ENCODE results near the gene AGRP. TPM values are rescaled to one million over a fixed set of nuclear protein-coding genes. Genes with fewer than 3 reads are reported as not detected.
A peak's percentile ranks its signal among the peaks of the same experiment; 100 is the strongest.
"Not testable (repeated sequence)": the region's sequence is repeated elsewhere in the genome, so short reads cannot be mapped to it uniquely, and the experiment has no call there.

The AGRP gene
- total RNA-seq, 2 donors from 2014 or later: not detected

DNA sequence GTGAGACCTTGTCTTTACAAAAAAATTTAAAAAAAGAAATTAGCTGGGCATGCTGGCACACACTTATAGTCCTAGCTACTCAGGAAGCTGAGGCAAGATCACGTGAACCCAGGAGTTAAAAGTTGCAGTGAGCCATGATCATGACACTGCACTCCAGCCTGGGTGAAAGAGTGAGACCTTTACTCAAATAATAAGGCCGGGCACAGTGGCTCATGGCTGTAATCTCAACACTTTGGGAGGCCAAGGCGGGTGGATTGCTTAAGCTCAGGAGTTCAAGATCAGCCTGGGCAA is 33.8 kb upstream of the AGRP start:
- Mint-ChIP-seq H3K36me3 (ENCODE audit: low read depth) (no peaks in the 10 kb centered on the region), H3K27me3 (ENCODE audit: insufficient read depth) (peaks cover 26% of the 10 kb centered on the region), H3K4me3 (no peak overlapping the region), H3K9me3 (no peaks in the 10 kb centered on the region), H3K4me1 (no peaks in the 10 kb centered on the region), H3K27ac (no peak overlapping the region)
- TF ChIP-seq, protein P1, sequence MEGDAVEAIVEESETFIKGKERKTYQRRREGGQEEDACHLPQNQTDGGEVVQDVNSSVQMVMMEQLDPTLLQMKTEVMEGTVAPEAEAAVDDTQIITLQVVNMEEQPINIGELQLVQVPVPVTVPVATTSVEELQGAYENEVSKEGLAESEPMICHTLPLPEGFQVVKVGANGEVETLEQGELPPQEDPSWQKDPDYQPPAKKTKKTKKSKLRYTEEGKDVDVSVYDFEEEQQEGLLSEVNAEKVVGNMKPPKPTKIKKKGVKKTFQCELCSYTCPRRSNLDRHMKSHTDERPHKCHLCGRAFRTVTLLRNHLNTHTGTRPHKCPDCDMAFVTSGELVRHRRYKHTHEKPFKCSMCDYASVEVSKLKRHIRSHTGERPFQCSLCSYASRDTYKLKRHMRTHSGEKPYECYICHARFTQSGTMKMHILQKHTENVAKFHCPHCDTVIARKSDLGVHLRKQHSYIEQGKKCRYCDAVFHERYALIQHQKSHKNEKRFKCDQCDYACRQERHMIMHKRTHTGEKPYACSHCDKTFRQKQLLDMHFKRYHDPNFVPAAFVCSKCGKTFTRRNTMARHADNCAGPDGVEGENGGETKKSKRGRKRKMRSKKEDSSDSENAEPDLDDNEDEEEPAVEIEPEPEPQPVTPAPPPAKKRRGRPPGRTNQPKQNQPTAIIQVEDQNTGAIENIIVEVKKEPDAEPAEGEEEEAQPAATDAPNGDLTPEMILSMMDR (conservative IDR thresholded peaks at IDR 0.05): no peak
- no peaks in the 10 kb centered on the region for H3K36me3 ChIP-seq (ENCODE audit: control insufficient read depth, insufficient read depth, low read length)
- no peak overlapping the region for H3K4me3 ChIP-seq (ENCODE audit: low read length)
- H3K9ac ChIP-seq (ENCODE audit: extremely low read depth, low read length, poor library complexity, severe bottlenecking): no peak overlapping the region
- H3K27ac ChIP-seq (ENCODE audit: low read depth, low read length): no peak overlapping the region
- WGBS, 2 experiments (ENCODE audit: insufficient coverage in 1 of 2, insufficient read length in 1 of 2): 95 to 96% methylated on average over 3 of the region's 3 CpGs
- no peaks in the 10 kb centered on the region for H3K9me3 ChIP-seq (ENCODE audit: control insufficient read depth, low read length)
- no peaks in the 10 kb centered on the region for H3K27me3 ChIP-seq (ENCODE audit: control insufficient read depth, insufficient read depth, low read length, poor library complexity, severe bottlenecking)
- no peaks in the 10 kb centered on the region for H3K4me1 ChIP-seq (ENCODE audit: control insufficient read depth, insufficient read depth, low read length)
- no peak for DNase-seq

DNA sequence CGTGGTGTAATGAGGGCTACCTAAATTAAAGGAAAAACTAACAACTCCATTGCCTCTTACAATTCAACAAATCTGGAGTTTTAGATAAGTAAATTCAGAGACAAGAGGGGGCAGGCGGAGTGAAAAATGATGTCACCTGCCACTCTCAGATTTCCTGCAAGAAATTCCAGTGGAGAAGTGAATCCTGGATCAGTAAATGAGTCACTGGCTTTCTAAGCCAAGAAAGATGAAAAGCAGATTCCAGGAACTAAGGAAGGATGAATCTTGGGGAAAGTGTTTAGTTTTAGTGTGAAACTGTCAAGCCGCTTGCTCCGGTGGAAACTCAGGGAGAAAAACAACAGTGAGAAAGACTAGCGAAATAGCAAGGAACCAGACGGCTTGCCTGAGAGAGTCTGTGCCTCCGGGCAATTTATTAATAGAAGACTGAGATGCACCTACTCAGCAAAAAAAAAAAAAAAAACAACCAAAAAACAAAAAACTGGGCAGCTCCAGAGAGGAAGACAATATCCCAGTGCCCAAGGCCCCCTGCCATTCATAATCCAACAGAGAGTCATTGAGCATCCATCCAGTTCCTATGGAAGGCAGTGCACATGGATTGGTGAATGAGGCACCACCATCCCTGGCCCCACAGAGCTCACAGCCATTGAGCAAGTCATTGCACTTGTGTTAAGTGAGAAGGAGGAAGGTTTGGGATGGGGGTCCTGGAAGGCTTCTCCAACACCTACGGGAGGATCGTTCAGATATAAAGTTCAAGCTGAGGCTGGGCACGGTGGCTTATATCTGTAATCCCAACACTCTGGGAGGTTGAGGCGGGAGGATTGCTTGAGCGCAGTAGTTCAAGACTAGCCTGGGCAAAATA is 33.2 kb upstream of the AGRP start:
- Mint-ChIP-seq H3K27me3 (ENCODE audit: insufficient read depth) (peaks cover 22% of the 10 kb centered on the region), H3K36me3 (ENCODE audit: low read depth) (no peaks in the 10 kb centered on the region), H3K27ac (no peak overlapping the region), H3K9me3 (no peaks in the 10 kb centered on the region), H3K4me3 (no peak overlapping the region), H3K4me1 (no peaks in the 10 kb centered on the region)
- TF ChIP-seq, protein P1 (conservative IDR thresholded peaks at IDR 0.05): no peak
- Histone ChIP-seq H3K27ac (ENCODE audit: low read depth, low read length) (no peak overlapping the region), H3K4me3 (ENCODE audit: low read length) (no peak overlapping the region), H3K4me1 (ENCODE audit: control insufficient read depth, insufficient read depth, low read length) (no peaks in the 10 kb centered on the region), H3K9me3 (ENCODE audit: control insufficient read depth, low read length) (no peaks in the 10 kb centered on the region), H3K27me3 (ENCODE audit: control insufficient read depth, insufficient read depth, low read length, poor library complexity, severe bottlenecking) (no peaks in the 10 kb centered on the region), H3K36me3 (ENCODE audit: control insufficient read depth, insufficient read depth, low read length) (no peaks in the 10 kb centered on the region), H3K9ac (ENCODE audit: extremely low read depth, low read length, poor library complexity, severe bottlenecking) (no peak overlapping the region)
- WGBS, 2 experiments (ENCODE audit: insufficient coverage in 1 of 2, insufficient read length in 1 of 2): 93 to 96% methylated on average over 8 to 11 of the region's 12 CpGs
- no peak for DNase-seq

DNA sequence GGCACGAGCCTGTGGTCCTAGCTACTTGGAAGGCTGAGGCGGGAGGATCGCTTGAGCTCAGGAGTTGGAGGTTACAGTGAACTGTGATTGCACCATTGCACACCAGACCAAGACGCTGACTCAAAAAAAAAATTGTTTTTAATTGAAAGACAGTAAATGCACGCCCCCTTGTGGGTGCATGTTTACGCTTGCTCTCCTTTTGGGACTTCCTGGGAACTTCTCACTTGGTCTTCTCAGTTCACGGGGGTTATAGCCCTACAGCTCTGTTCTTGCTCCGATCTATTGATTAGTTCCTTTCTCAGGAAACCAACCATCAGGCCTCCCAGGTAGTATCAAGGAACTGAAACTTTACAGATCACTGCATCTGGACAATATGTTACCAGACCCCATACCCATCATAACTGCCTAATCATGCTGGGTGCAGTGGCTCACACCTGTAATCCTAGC is 31.1 kb upstream of the AGRP start:
- Histone ChIP-seq H3K4me3 (ENCODE audit: low read length) (no peak overlapping the region), H3K27ac (ENCODE audit: low read depth, low read length) (no peak overlapping the region), H3K36me3 (ENCODE audit: control insufficient read depth, insufficient read depth, low read length) (no peaks in the 10 kb centered on the region), H3K9ac (ENCODE audit: extremely low read depth, low read length, poor library complexity, severe bottlenecking) (no peak overlapping the region), H3K27me3 (ENCODE audit: control insufficient read depth, insufficient read depth, low read length, poor library complexity, severe bottlenecking) (no peaks in the 10 kb centered on the region), H3K4me1 (ENCODE audit: control insufficient read depth, insufficient read depth, low read length) (no peaks in the 10 kb centered on the region), H3K9me3 (ENCODE audit: control insufficient read depth, low read length) (no peaks in the 10 kb centered on the region)
- Mint-ChIP-seq H3K9me3 (no peaks in the 10 kb centered on the region), H3K4me1 (no peaks in the 10 kb centered on the region), H3K4me3 (no peak overlapping the region), H3K27ac (no peak overlapping the region), H3K27me3 (ENCODE audit: insufficient read depth) (peaks cover 10% of the 10 kb centered on the region), H3K36me3 (ENCODE audit: low read depth) (no peaks in the 10 kb centered on the region)
- TF ChIP-seq, protein P1 (conservative IDR thresholded peaks at IDR 0.05): peak; percentile 86
- peak; percentile 88 for DNase-seq
- 15 to 26% methylated on average over 7 to 8 of the region's 8 CpGs for WGBS, 2 experiments (ENCODE audit: insufficient coverage in 1 of 2, insufficient read length in 1 of 2)

DNA sequence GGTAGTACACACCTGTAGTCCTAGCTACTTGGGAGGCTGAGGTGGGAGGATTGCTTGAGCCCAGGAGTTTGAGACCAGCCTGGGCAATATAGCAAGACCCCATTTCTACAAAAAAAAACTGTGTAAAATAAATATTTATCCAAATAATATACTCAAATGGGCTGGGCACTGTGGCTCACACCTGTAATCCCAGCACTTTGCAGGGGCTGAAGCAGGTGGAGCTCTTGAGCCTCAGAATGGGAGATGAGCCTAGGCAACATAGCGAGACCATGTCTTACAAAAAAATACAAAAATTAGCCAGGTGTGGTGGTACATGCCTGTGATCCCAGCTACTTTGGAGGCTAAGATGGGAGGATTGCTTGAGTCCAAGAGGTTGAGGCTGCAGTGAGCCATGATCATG is 30.5 kb upstream of the AGRP start:
- H3K4me3 Mint-ChIP-seq; H3K27ac Mint-ChIP-seq; H3K27me3 Mint-ChIP-seq (ENCODE audit: insufficient read depth); H3K4me3 ChIP-seq (ENCODE audit: low read length); H3K27me3 ChIP-seq (ENCODE audit: control insufficient read depth, insufficient read depth, low read length, poor library complexity, severe bottlenecking); H3K9ac ChIP-seq (ENCODE audit: extremely low read depth, low read length, poor library complexity, severe bottlenecking); H3K36me3 ChIP-seq (ENCODE audit: control insufficient read depth, insufficient read depth, low read length); H3K36me3 Mint-ChIP-seq (ENCODE audit: low read depth); H3K9me3 Mint-ChIP-seq; H3K4me1 Mint-ChIP-seq; DNase-seq; H3K9me3 ChIP-seq (ENCODE audit: control insufficient read depth, low read length); H3K4me1 ChIP-seq (ENCODE audit: control insufficient read depth, insufficient read depth, low read length); H3K27ac ChIP-seq (ENCODE audit: low read depth, low read length): not testable (repeated sequence)
- 78 to 94% methylated on average over 1 of the region's 1 CpG for WGBS, 2 experiments (ENCODE audit: insufficient coverage in 1 of 2, insufficient read length in 1 of 2)
